Kidney epithelial cell (primary cell): Measurements from ENCODE around the gene IFT20. TPM values are rescaled to one million over a fixed set of nuclear protein-coding genes. Genes with fewer than 3 reads are reported as not detected.
"Not testable (repeated sequence)": the region's sequence is repeated elsewhere in the genome, so short reads cannot be mapped to it uniquely, and the experiment has no call there.

Experiments used
- DNase-seq: peaks from one replicate; pipeline ENCODE4 v3.0.0-alpha.2; 2010; ENCODE audit warnings: low read depth
- H3K27me3 ChIP-seq: 2 replicates; pipeline ENCODE4 v1.6.0; 2011; ENCODE audit warnings: low read length; ENCODE audit not compliant: control insufficient read depth, insufficient read depth
- H3K36me3 ChIP-seq: 2 replicates; pipeline ENCODE4 v1.5.1; 2011; ENCODE audit warnings: low read length; ENCODE audit not compliant: control insufficient read depth, insufficient read depth
- H3K4me3 ChIP-seq: 2 replicates; pipeline ENCODE4 v1.5.1; 2011; ENCODE audit warnings: low read depth, mild to moderate bottlenecking, control low read depth, low read length
- CTCF ChIP-seq: IDR thresholded peaks from 2 replicates; pipeline ENCODE4 v1.5.1; 2011; ENCODE audit warnings: mild to moderate bottlenecking, moderate library complexity, low read length, control low read depth, inconsistent platforms; ENCODE audit not compliant: insufficient read depth, poor library complexity, severe bottlenecking
- total RNA-seq: library from RNA; depleted of rRNA; stranded (reverse); fragments of >200 nt; gene quantifications from 2 replicates; pipeline ENCODE4 v1.2.3, GENCODE V29; 2015

Gene IFT20
- total RNA-seq, 1 donor from 2014 or later = 39.7 TPM

DNA sequence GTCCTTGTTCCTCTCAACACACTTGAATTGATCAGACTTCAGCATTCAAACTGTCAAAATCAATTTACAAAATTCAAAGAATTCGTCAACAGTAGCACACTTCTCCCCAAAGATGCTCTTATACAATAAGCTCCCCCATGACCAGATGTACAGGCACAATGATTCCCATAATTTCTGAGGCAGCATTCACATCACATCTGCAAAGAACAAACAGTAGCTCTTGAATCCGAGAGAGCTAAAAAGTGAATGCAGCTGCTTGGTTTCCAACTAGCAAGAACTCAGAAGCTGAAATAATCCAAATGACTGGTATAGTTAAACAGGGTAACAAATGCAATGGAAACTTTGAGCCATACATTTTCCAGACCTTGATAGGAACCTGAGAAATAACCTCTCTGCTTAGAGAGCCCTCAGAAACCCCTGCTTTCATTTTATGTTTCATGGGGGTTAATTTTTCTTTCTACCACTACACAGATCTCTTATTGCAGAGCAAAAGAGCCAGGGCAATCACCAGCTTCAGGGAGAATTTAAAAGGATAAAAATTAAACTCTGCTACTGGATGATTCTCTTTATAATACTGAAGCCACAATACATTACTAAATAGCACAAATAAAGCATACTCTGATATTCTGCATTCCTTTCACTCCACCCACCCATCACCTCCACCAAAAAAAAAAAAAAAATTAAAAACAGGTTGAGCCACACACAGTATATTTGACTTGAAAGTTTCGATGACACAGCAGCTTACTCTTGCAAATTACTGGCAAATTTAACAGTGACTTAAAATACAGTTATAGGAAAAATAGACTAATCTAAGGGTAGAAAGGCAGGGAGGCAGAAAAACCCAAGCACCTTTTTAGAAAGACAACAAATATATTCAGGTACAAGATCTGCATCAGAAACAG lies 39.3 kb downstream of the IFT20 start:
- DNase-seq = no peak
- TF ChIP-seq CTCF = no peak

GRCh38 chr17:28293994-28294393 lies 41.3 kb downstream of the IFT20 start:
- no peak for TF ChIP-seq CTCF
- Histone ChIP-seq H3K27me3 (no peaks in the 10 kb centered on the region), H3K4me3 (no peak overlapping the region), H3K36me3 (no peaks in the 10 kb centered on the region)
- no peak for DNase-seq

More for the DNA sequence above, 39.3 kb downstream of the IFT20 start:
- Histone ChIP-seq H3K36me3 (no peaks in the 10 kb centered on the region), H3K27me3 (no peaks in the 10 kb centered on the region), H3K4me3 (no peak overlapping the region)

DNA sequence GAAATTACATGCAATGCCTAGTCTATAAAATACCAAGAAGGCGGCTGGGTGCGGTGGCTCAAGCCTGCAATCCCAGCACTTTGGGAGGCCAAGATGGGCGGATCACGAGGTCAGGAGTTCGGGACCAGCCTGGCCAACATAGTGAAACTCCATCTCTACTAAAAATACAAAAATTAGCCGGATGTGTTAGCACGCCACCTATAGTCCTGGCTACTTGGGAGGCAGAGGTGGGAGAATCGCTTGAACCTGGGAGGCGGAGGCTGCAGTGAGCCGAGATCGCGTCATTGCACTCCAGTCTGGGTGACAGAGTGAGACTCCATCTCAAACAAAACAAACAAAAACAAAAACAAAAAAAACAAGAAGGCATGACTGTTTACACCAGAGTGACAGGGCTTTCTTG lies 42.4 kb downstream of the IFT20 start:
- H3K4me3 ChIP-seq, H3K36me3 ChIP-seq, DNase-seq, H3K27me3 ChIP-seq: not testable (repeated sequence)

GRCh38 chr17:28291780-28292330 lies 43.4 kb downstream of the IFT20 start:
- no peak for DNase-seq
- Histone ChIP-seq H3K4me3 (no peak overlapping the region), H3K36me3 (no peaks in the 10 kb centered on the region), H3K27me3 (no peaks in the 10 kb centered on the region)
- no peak for TF ChIP-seq CTCF

- no peak for TF ChIP-seq CTCF
- no peak overlapping the region for H3K4me3 ChIP-seq
- no peak for DNase-seq
- no peaks in the 10 kb centered on the region for H3K36me3 ChIP-seq
- H3K27me3 ChIP-seq = no peaks in the 10 kb centered on the region
Observed at GRCh38 chr17:28290703-28291102, 44.6 kb downstream of the IFT20 start.

GRCh38 chr17:28285965-28286364 lies 49.3 kb downstream of the IFT20 start:
- Histone ChIP-seq H3K4me3 (no peak overlapping the region), H3K36me3 (no peaks in the 10 kb centered on the region), H3K27me3 (no peaks in the 10 kb centered on the region)
- no peak for DNase-seq
- TF ChIP-seq CTCF = no peak
